OCI-LY1 (cell line): ENCODE data around the gene SLAMF7.

Experiments used
- H2AFZ ChIP-seq: fragments of 200-600 bp; sonication (generic), shearing (Covaris generic); 2 replicates; pipeline ENCODE4 v1.6.0; 2014; ENCODE audit warnings: antibody characterized with exemption, mild to moderate bottlenecking, low read length
- H3F3A ChIP-seq: fragments of 200-600 bp; sonication (generic), shearing (Covaris generic); 2 replicates; pipeline ENCODE4 v1.6.0; 2014; ENCODE audit warnings: mild to moderate bottlenecking, antibody characterized with exemption, low read length, moderate library complexity; ENCODE audit not compliant: insufficient read depth
- H3K27ac ChIP-seq: fragments of 200-600 bp; sonication (generic); 2 replicates; pipeline ENCODE4 v1.5.1; 2014; ENCODE audit warnings: low read length, mixed run types, mild to moderate bottlenecking, low read depth; ENCODE audit not compliant: poor library complexity, severe bottlenecking
- H3K27me3 ChIP-seq: fragments of 200-600 bp; sonication (generic); 2 replicates; pipeline ENCODE4 v1.6.0; 2014; ENCODE audit warnings: antibody characterized with exemption, mild to moderate bottlenecking, low read length, moderate library complexity; ENCODE audit not compliant: insufficient read depth
- H3K36me3 ChIP-seq: fragments of 200-600 bp; sonication (generic); 2 replicates; pipeline ENCODE4 v1.6.1; 2014; ENCODE audit warnings: mild to moderate bottlenecking, antibody characterized with exemption, low read length, moderate library complexity, mixed read lengths; ENCODE audit not compliant: insufficient read depth
- H3K4me1 ChIP-seq: fragments of 200-600 bp; sonication (generic); 2 replicates; pipeline ENCODE4 v1.5.1; 2014; ENCODE audit warnings: mild to moderate bottlenecking, low read length, moderate library complexity; ENCODE audit not compliant: insufficient read depth, severe bottlenecking
- H3K4me2 ChIP-seq: fragments of 200-600 bp; sonication (generic), shearing (Covaris generic); 2 replicates; pipeline ENCODE4 v1.6.1; 2014; ENCODE audit warnings: low read length
- H3K4me3 ChIP-seq: fragments of 200-600 bp; sonication (generic); 2 replicates; pipeline ENCODE4 v1.5.1; 2014; ENCODE audit warnings: low read length, low read depth, mild to moderate bottlenecking, mixed read lengths; ENCODE audit not compliant: poor library complexity, severe bottlenecking
- H3K79me2 ChIP-seq: fragments of 200-600 bp; shearing (Covaris generic); 2 replicates; pipeline ENCODE4 v1.6.1; 2016; ENCODE audit warnings: mixed run types, low read length, mixed read lengths; ENCODE audit not compliant: insufficient read depth
- H3K9ac ChIP-seq: fragments of 200-600 bp; sonication (generic), shearing (Covaris generic); 2 replicates; pipeline ENCODE4 v1.6.1; 2014; ENCODE audit warnings: mild to moderate bottlenecking, low read length, mixed read lengths
- H3K9me2 ChIP-seq: fragments of 200-600 bp; sonication (generic), shearing (Covaris generic); 2 replicates; pipeline ENCODE4 v1.6.1; 2014; ENCODE audit warnings: low read depth, mild to moderate bottlenecking, low read length, mixed read lengths
- H3K9me3 ChIP-seq: fragments of 200-600 bp; shearing (Covaris generic); 2 replicates; pipeline ENCODE4 v1.6.1; 2014; ENCODE audit warnings: low read length, mixed read lengths
- H4K20me1 ChIP-seq: fragments of 200-600 bp; sonication (generic), shearing (Covaris generic); 2 replicates; pipeline ENCODE4 v1.6.0; 2016; ENCODE audit warnings: mild to moderate bottlenecking, low read length; ENCODE audit not compliant: insufficient read depth
- EZH2 ChIP-seq: fragments of 200-600 bp; sonication (generic), shearing (Covaris generic); IDR thresholded peaks from 2 replicates; pipeline ENCODE4 v1.8.0; 2017; ENCODE audit warnings: borderline replicate concordance, mixed run types, mild to moderate bottlenecking, antibody characterized with exemption, low read length, moderate library complexity, mixed read lengths
- TF ChIP-seq, protein P1 (sequence below): fragments of 200-600 bp; sonication (generic), shearing (Covaris generic); IDR thresholded peaks from 2 replicates; pipeline ENCODE4 v1.5.1; 2017; ENCODE audit warnings: mild to moderate bottlenecking, antibody characterized with exemption, low read length, moderate library complexity, mixed read lengths

SLAMF7 gene

DNA sequence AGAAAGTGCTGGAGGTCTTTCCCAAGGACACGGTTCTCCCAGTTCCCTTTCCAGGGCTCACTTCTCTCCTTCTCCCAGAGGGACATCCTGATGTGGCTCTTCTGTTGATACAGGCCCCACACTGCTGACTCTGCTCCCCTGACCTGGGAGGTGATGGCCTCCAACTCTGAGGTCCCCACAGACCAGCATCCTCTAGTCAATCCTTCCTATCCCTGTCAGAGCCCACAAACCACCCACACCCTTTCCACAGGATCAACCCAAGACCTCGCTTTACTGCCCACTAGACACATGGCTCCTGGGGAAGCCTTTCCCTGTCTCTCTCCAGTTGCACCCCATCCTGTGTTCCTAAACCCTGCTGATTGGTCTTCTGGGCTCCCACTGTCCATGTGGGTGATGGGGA is 11.6 kb downstream of the SLAMF7 start:
- no peaks in the 10 kb centered on the region for H4K20me1 ChIP-seq
- H3K36me3 ChIP-seq, result no peaks in the 10 kb centered on the region
- no peaks in the 10 kb centered on the region; the same call in 1 of the 2 replicates for H3K27me3 ChIP-seq
- TF ChIP-seq, protein P1, sequence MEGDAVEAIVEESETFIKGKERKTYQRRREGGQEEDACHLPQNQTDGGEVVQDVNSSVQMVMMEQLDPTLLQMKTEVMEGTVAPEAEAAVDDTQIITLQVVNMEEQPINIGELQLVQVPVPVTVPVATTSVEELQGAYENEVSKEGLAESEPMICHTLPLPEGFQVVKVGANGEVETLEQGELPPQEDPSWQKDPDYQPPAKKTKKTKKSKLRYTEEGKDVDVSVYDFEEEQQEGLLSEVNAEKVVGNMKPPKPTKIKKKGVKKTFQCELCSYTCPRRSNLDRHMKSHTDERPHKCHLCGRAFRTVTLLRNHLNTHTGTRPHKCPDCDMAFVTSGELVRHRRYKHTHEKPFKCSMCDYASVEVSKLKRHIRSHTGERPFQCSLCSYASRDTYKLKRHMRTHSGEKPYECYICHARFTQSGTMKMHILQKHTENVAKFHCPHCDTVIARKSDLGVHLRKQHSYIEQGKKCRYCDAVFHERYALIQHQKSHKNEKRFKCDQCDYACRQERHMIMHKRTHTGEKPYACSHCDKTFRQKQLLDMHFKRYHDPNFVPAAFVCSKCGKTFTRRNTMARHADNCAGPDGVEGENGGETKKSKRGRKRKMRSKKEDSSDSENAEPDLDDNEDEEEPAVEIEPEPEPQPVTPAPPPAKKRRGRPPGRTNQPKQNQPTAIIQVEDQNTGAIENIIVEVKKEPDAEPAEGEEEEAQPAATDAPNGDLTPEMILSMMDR, result no peak
- no peak for TF ChIP-seq EZH2
- H3F3A ChIP-seq, result no peaks in the 10 kb centered on the region
- no peaks in the 10 kb centered on the region for H3K4me1 ChIP-seq
- H3K27ac ChIP-seq, result no peak overlapping the region
- no peaks in the 10 kb centered on the region for H3K9me2 ChIP-seq
- no peak overlapping the region for H3K4me3 ChIP-seq
- no peak overlapping the region for H3K4me2 ChIP-seq
- H3K9me3 ChIP-seq, result no peaks in the 10 kb centered on the region
- H3K79me2 ChIP-seq, result no peaks in the 10 kb centered on the region
- no peak overlapping the region for H3K9ac ChIP-seq
- no peak overlapping the region for H2AFZ ChIP-seq

DNA sequence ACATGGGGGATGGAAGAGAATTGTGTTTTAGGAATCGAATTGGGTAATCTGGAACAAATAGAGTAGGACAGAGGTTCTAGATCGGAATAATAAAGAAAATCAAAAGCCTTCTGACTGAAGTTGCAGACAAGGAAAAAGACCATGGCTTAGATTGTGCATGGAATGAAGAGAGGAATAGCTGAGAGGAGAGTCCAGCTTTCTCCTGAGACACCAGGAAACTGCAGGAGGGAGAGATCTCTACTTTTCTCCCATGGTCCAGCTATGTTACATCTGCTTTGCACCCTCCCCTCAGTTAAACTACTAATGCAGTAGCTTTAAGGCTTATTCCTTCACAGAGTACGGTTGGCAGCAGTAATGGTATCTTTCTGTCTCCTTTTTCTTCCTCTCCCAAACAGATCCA is 13.4 kb downstream of the SLAMF7 start:
- no peaks in the 10 kb centered on the region for H3K9me2 ChIP-seq
- no peak overlapping the region for H2AFZ ChIP-seq
- no peaks in the 10 kb centered on the region for H3K4me1 ChIP-seq
- no peak for TF ChIP-seq EZH2
- TF ChIP-seq, protein P1, result no peak
- H3K9me3 ChIP-seq, result no peaks in the 10 kb centered on the region
- H3K36me3 ChIP-seq, result no peaks in the 10 kb centered on the region
- no peak overlapping the region for H3K27ac ChIP-seq
- H4K20me1 ChIP-seq, result no peaks in the 10 kb centered on the region
- H3K27me3 ChIP-seq, result no peaks in the 10 kb centered on the region; the same call in 1 of the 2 replicates
- H3K4me3 ChIP-seq, result no peak overlapping the region
- no peaks in the 10 kb centered on the region for H3K79me2 ChIP-seq
- H3F3A ChIP-seq, result no peaks in the 10 kb centered on the region
- no peak overlapping the region for H3K4me2 ChIP-seq
- H3K9ac ChIP-seq, result no peak overlapping the region

DNA sequence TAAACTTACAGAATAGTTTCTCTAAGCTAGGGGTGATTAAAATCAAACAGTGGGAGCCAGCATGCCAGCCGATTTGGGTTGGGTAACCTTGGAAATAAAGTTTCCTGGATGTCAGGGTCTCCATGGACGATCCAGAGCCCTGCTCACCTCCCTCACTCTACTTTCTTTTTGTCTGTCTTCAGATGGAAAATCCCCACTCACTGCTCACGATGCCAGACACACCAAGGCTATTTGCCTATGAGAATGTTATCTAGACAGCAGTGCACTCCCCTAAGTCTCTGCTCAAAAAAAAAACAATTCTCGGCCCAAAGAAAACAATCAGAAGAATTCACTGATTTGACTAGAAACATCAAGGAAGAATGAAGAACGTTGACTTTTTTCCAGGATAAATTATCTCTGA is 13.9 kb downstream of the SLAMF7 start:
- no peaks in the 10 kb centered on the region for H3K36me3 ChIP-seq
- no peaks in the 10 kb centered on the region for H3K4me1 ChIP-seq
- H3F3A ChIP-seq, result no peaks in the 10 kb centered on the region
- no peak overlapping the region for H3K27ac ChIP-seq
- H3K9me2 ChIP-seq, result no peaks in the 10 kb centered on the region
- H3K27me3 ChIP-seq, result no peaks in the 10 kb centered on the region; the same call in 1 of the 2 replicates
- no peak for TF ChIP-seq EZH2
- TF ChIP-seq, protein P1, result no peak
- H3K4me2 ChIP-seq, result no peak overlapping the region
- no peaks in the 10 kb centered on the region for H3K79me2 ChIP-seq
- H3K9ac ChIP-seq, result no peak overlapping the region
- H4K20me1 ChIP-seq, result no peaks in the 10 kb centered on the region
- no peaks in the 10 kb centered on the region for H3K9me3 ChIP-seq
- no peak overlapping the region for H3K4me3 ChIP-seq
- no peak overlapping the region for H2AFZ ChIP-seq
